Loucy (cell line): ENCODE measurements around the gene INPP4B.

Source experiments
- H2AFZ ChIP-seq: fragments of 200-600 bp; sonication (generic); 2 replicates; pipeline ENCODE4 v1.6.0; 2016; ENCODE audit warnings: antibody characterized with exemption, mild to moderate bottlenecking, low read length, moderate library complexity
- H3F3A ChIP-seq: fragments of 200-600 bp; 2 replicates; pipeline ENCODE4 v1.6.0; 2016; ENCODE audit warnings: antibody characterized with exemption, low read depth, mild to moderate bottlenecking
- H3K27me3 ChIP-seq: fragments of 200-600 bp; sonication (generic); 2 replicates; pipeline ENCODE4 v1.6.1; 2014; ENCODE audit warnings: low read length, mild to moderate bottlenecking; ENCODE audit not compliant: insufficient read depth, poor library complexity, severe bottlenecking
- H3K36me3 ChIP-seq: fragments of 200-600 bp; sonication (generic); 2 replicates; pipeline ENCODE4 v1.6.1; 2016; ENCODE audit warnings: low read length; ENCODE audit not compliant: insufficient read depth
- H3K4me1 ChIP-seq: fragments of 200-600 bp; sonication (generic); 2 replicates; pipeline ENCODE4 v1.5.1; 2014; ENCODE audit warnings: low read length, mild to moderate bottlenecking; ENCODE audit not compliant: insufficient read depth, poor library complexity, severe bottlenecking
- H3K4me2 ChIP-seq: fragments of 200-600 bp; sonication (generic); 2 replicates; pipeline ENCODE4 v1.6.0; 2014; ENCODE audit warnings: antibody characterized with exemption, low read length, low read depth, mild to moderate bottlenecking; ENCODE audit not compliant: poor library complexity, severe bottlenecking
- H3K4me3 ChIP-seq: fragments of 200-600 bp; sonication (generic); 2 replicates; pipeline ENCODE4 v1.5.1; 2014; ENCODE audit warnings: low read length, mild to moderate bottlenecking, mixed read lengths; ENCODE audit not compliant: poor library complexity, severe bottlenecking
- H3K79me2 ChIP-seq: fragments of 200-600 bp; sonication (generic); 2 replicates; pipeline ENCODE4 v1.6.1; 2014; ENCODE audit warnings: low read length; ENCODE audit not compliant: insufficient read depth
- H3K9ac ChIP-seq: fragments of 200-600 bp; sonication (generic); 2 replicates; pipeline ENCODE4 v1.6.0; 2014; ENCODE audit warnings: mild to moderate bottlenecking, low read depth, low read length, moderate library complexity; ENCODE audit not compliant: poor library complexity, severe bottlenecking
- H3K9me2 ChIP-seq: fragments of 200-600 bp; sonication (generic); replicated peaks from 2 replicates; pipeline ENCODE4 v1.6.1; 2016; ENCODE audit warnings: low read depth, low read length, mixed read lengths
- H3K9me3 ChIP-seq: fragments of 200-600 bp; sonication (generic); 2 replicates; pipeline ENCODE4 v1.6.1; 2014; ENCODE audit warnings: mild to moderate bottlenecking, antibody characterized with exemption, low read length, low read depth; ENCODE audit not compliant: insufficient read depth
- H4K20me1 ChIP-seq: fragments of 200-600 bp; sonication (generic); 2 replicates; pipeline ENCODE4 v1.6.0; 2014; ENCODE audit warnings: antibody characterized with exemption, low read length, mild to moderate bottlenecking; ENCODE audit not compliant: insufficient read depth, poor library complexity, severe bottlenecking
- EZH2phosphoT487 ChIP-seq: fragments of 200-600 bp; IDR thresholded peaks from 2 replicates; pipeline ENCODE4 v1.6.1; 2018; ENCODE audit warnings: antibody characterized with exemption, mild to moderate bottlenecking, moderate library complexity, borderline replicate concordance
- TF ChIP-seq, protein P1 (sequence below): fragments of 200-600 bp; sonication (generic); conservative IDR thresholded peaks from 2 replicates; pipeline ENCODE4 v1.5.1; 2014; ENCODE audit warnings: mild to moderate bottlenecking, antibody characterized with exemption, low read length

The INPP4B gene

DNA sequence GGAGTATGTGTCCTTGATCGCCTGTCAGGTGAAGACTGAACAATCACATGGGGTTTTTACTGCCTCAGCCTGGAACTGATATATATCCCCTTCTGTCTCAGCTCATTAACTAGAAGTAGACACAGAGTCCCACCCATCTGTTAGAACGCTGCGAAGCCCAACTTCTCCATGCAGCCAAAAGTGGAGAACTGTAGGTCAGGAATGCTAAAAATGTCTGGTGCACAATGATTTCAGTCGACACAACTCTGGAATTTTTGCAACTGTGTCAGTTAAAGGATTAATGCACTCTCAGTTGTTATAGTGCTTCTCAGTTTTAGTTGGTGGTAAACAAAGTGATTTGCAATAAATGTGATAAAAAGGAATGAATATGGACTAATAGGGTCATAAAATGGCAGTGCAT lies 287.2 kb downstream of the INPP4B start:
- H3K9me2 ChIP-seq = no peaks in the 10 kb centered on the region
- H3K4me2 ChIP-seq = no peak overlapping the region
- no peaks in the 10 kb centered on the region for H3K27me3 ChIP-seq
- H2AFZ ChIP-seq = no peak overlapping the region
- no peaks in the 10 kb centered on the region for H3F3A ChIP-seq
- no peaks in the 10 kb centered on the region for H3K4me1 ChIP-seq
- H3K36me3 ChIP-seq = no peaks in the 10 kb centered on the region
- TF ChIP-seq EZH2phosphoT487 = no peak
- TF ChIP-seq, protein P1, sequence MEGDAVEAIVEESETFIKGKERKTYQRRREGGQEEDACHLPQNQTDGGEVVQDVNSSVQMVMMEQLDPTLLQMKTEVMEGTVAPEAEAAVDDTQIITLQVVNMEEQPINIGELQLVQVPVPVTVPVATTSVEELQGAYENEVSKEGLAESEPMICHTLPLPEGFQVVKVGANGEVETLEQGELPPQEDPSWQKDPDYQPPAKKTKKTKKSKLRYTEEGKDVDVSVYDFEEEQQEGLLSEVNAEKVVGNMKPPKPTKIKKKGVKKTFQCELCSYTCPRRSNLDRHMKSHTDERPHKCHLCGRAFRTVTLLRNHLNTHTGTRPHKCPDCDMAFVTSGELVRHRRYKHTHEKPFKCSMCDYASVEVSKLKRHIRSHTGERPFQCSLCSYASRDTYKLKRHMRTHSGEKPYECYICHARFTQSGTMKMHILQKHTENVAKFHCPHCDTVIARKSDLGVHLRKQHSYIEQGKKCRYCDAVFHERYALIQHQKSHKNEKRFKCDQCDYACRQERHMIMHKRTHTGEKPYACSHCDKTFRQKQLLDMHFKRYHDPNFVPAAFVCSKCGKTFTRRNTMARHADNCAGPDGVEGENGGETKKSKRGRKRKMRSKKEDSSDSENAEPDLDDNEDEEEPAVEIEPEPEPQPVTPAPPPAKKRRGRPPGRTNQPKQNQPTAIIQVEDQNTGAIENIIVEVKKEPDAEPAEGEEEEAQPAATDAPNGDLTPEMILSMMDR = no peak
- no peaks in the 10 kb centered on the region for H4K20me1 ChIP-seq
- H3K79me2 ChIP-seq = no peaks in the 10 kb centered on the region
- H3K9me3 ChIP-seq = no peaks in the 10 kb centered on the region
- H3K4me3 ChIP-seq = no peak overlapping the region
- no peak overlapping the region for H3K9ac ChIP-seq

DNA sequence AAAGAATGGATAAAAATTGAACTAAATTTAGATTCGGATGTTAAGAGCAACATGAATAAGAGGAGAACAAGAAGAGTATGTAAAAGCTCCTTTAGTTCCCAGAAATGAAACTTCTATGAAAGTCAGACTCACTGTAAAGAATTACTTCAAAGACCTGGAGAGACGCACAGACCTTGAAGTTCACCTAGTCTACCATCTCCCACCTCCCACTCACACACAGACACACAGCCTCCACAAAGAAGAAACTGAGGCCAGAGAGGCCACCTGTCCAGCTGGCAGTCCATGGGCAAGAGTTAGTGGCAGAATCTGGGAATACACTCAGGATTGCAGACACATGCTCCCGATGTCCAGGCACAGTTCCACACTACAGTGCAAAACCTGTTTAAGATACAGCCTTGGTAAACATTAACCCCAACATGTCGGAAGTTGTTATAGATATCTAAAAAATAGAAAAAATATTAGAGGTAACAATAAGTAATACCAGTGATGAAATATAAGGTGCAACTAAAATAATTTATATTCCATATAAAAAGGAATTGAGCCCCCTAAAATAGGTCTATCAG lies 288.8 kb downstream of the INPP4B start:
- H3K36me3 ChIP-seq = no peaks in the 10 kb centered on the region
- H3K79me2 ChIP-seq = no peaks in the 10 kb centered on the region
- no peaks in the 10 kb centered on the region for H3K4me1 ChIP-seq
- H2AFZ ChIP-seq = no peak overlapping the region
- no peak overlapping the region for H3K4me3 ChIP-seq
- no peak overlapping the region for H3K9ac ChIP-seq
- TF ChIP-seq EZH2phosphoT487 = no peak
- TF ChIP-seq, protein P1 = no peak
- H3K4me2 ChIP-seq = no peak overlapping the region
- H3F3A ChIP-seq = no peaks in the 10 kb centered on the region
- no peaks in the 10 kb centered on the region for H3K9me2 ChIP-seq
- H3K9me3 ChIP-seq = no peaks in the 10 kb centered on the region
- H3K27me3 ChIP-seq = no peaks in the 10 kb centered on the region
- no peaks in the 10 kb centered on the region for H4K20me1 ChIP-seq

DNA sequence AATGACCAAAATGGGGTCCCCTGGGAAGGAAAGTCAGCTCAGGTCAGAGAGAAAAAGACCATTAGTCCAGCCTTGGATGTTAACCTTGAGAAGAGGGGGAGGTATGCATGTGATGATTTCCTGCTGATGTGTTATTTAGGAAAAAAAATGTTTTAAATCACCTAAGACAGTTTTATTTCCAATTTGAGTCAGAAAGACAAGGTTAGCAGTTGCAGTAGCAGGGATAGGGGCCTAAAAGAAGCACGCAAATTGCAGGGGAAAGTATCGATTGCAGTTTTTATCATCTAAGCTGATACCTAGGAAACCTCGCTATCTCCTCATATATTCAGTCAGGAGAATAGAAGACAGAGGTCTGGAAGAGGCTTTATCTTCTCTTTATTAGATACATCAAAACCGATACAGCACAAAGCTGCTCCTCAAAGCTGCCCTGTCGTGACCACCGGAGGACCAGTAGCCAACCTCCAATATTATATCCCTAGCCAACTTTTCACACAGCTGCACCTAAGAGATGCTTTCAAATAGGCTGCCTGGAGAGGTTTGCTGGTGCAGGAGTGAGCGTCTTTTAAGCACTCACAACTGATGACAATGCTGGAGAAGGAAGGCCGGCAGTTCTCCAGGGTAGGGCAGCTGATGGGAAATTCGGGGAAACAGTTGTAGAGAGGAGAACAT lies 289.4 kb downstream of the INPP4B start:
- Histone ChIP-seq H3F3A (no peaks in the 10 kb centered on the region), H3K36me3 (no peaks in the 10 kb centered on the region), H3K27me3 (no peaks in the 10 kb centered on the region), H3K79me2 (no peaks in the 10 kb centered on the region), H3K4me3 (no peak overlapping the region), H4K20me1 (no peaks in the 10 kb centered on the region), H3K9me2 (no peaks in the 10 kb centered on the region), H3K9me3 (no peaks in the 10 kb centered on the region), H3K4me1 (no peaks in the 10 kb centered on the region), H3K9ac (no peak overlapping the region), H3K4me2 (no peak overlapping the region), H2AFZ (no peak overlapping the region)
- TF ChIP-seq EZH2phosphoT487 = no peak
- TF ChIP-seq, protein P1 = no peak
